Uterus (tissue), 4 donors: Measurements from ENCODE around the gene AVL9. TPM values are rescaled to one million over a fixed set of nuclear protein-coding genes. Genes with fewer than 3 reads are reported as not detected.
"Not testable (repeated sequence)": the region's sequence is repeated elsewhere in the genome, so short reads cannot be mapped to it uniquely, and the experiment has no call there.

ENCODE experiments used
- DNase-seq, 2 donors: peaks; one replicate each; pipeline ENCODE4 v3.0.0-alpha.2; 2019 to 2020
- H3K27ac ChIP-seq, 2 donors: fragments of 200-600 bp; sonication (generic); 1 replicate in 1 of 2; 2 replicates in 1 of 2; pipeline ENCODE4 v1.5.1; 2016 to 2018
- H3K27me3 ChIP-seq, 2 donors: fragments of 200-600 bp; sonication (generic); one replicate each; pipeline ENCODE4 v1.5.1; 2018 to 2019; ENCODE audit warnings: control low read depth in 1 of 2
- H3K36me3 ChIP-seq, 2 donors: fragments of 200-600 bp; sonication (generic); one replicate each; pipeline ENCODE4 v1.5.1; 2019; ENCODE audit warnings: control low read depth in 1 of 2
- H3K4me1 ChIP-seq, 2 donors: fragments of 200-600 bp; sonication (generic); one replicate each; pipeline ENCODE4 v1.5.1; 2018 to 2019; ENCODE audit warnings: control low read depth in 1 of 2
- H3K4me3 ChIP-seq, 2 donors: fragments of 200-600 bp; sonication (generic); 1 replicate in 1 of 2; 2 replicates in 1 of 2; pipeline ENCODE4 v1.5.1; 2018 to 2019; ENCODE audit warnings: mild to moderate bottlenecking in 1 of 2
- H3K9me3 ChIP-seq, 2 donors: fragments of 200-600 bp; sonication (generic); one replicate each; pipeline ENCODE4 v1.5.1; 2019; ENCODE audit warnings: control low read depth in 1 of 2
- CTCF ChIP-seq, 4 experiments: fragments of 200-600 bp in 2 of 4; fragments of 450-650 bp in 2 of 4; sonication (generic) in 2 of 4; IDR thresholded peaks; one replicate each; pipeline ENCODE4 v1.5.1; 2016 to 2019; ENCODE audit warnings: antibody characterized with exemption in 4 of 4, mild to moderate bottlenecking in 2 of 4, moderate library complexity in 1 of 4
- POLR2A ChIP-seq, 2 donors: fragments of 450-650 bp; IDR thresholded peaks; one replicate each; pipeline ENCODE4 v1.6.1; 2016; ENCODE audit warnings: antibody characterized with exemption in 2 of 2, mild to moderate bottlenecking in 1 of 2, moderate library complexity in 1 of 2
- intact Hi-C: fragments of 100-400 bp; cut with DNase I; formaldehyde crosslinking; loops from one replicate; pipeline ENCODE4 v1.15.1; 2023; ENCODE audit warnings: low total_unique reads
- total RNA-seq, 4 donors: library from RNA; depleted of rRNA in 3 of 4; stranded (reverse); fragments of >200 nt in 3 of 4; gene quantifications; one replicate each; pipeline versions ENCODE4 v1.1.0 to v1.2.4, GENCODE V29; 2014 to 2023
- donor health status: DM: yes; HTN: yes; CAD: no.

AVL9 gene
- total RNA-seq, 4 donors from 2014 or later: 34.7 to 50.0 (median 38.5) TPM

GRCh38 chr7:32618987-32619386 is 123.7 kb downstream of the AVL9 start:
- Histone ChIP-seq H3K27ac (peak overlapping the region in 1 of 2 donors; percentile 47), H3K36me3 (no peaks in the 10 kb centered on the region), H3K9me3 (no peaks in the 10 kb centered on the region), H3K27me3 (no peaks in the 10 kb centered on the region), H3K4me1 (peaks cover 3 to 5% of the 10 kb centered on the region in 2 donors), H3K4me3 (no peak overlapping the region)
- intact Hi-C loops: no loop called here
- no peak for DNase-seq
- TF ChIP-seq CTCF (IDR thresholded peaks at IDR 0.05) (no peak), POLR2A (IDR thresholded peaks at IDR 0.05) (no peak)

GRCh38 chr7:32619416-32619815 is 124.1 kb downstream of the AVL9 start:
- H3K36me3 ChIP-seq, intact Hi-C loops, H3K27ac ChIP-seq, H3K27me3 ChIP-seq, H3K9me3 ChIP-seq, DNase-seq, H3K4me1 ChIP-seq, H3K4me3 ChIP-seq: not testable (repeated sequence)

DNA sequence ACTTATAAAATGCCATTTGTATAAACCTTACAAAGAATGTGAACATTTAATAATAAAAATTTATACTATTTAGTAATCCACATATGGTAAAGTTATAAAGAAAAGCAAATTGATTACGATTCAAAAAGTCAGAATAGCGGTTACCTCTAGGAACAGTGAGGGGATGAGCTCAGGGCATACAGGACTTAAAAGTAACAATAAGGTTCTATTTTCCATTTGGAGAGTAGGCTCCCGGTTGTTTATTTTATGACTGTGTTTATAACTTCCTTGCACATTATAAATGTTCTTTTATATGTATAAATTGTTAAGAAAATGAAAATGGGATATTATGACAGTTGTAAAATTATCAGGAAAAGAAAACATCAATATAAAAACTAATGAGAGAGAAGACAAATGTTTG is 135.7 kb downstream of the AVL9 start:
- Histone ChIP-seq H3K27me3 (no peaks in the 10 kb centered on the region), H3K9me3 (no peaks in the 10 kb centered on the region), H3K27ac (no peak overlapping the region), H3K4me1 (no peaks in the 10 kb centered on the region), H3K36me3 (no peaks in the 10 kb centered on the region), H3K4me3 (no peak overlapping the region)
- no peak for DNase-seq
- TF ChIP-seq CTCF (IDR thresholded peaks at IDR 0.05) (no peak), POLR2A (IDR thresholded peaks at IDR 0.05) (no peak)
- intact Hi-C loops: no loop called here

DNA sequence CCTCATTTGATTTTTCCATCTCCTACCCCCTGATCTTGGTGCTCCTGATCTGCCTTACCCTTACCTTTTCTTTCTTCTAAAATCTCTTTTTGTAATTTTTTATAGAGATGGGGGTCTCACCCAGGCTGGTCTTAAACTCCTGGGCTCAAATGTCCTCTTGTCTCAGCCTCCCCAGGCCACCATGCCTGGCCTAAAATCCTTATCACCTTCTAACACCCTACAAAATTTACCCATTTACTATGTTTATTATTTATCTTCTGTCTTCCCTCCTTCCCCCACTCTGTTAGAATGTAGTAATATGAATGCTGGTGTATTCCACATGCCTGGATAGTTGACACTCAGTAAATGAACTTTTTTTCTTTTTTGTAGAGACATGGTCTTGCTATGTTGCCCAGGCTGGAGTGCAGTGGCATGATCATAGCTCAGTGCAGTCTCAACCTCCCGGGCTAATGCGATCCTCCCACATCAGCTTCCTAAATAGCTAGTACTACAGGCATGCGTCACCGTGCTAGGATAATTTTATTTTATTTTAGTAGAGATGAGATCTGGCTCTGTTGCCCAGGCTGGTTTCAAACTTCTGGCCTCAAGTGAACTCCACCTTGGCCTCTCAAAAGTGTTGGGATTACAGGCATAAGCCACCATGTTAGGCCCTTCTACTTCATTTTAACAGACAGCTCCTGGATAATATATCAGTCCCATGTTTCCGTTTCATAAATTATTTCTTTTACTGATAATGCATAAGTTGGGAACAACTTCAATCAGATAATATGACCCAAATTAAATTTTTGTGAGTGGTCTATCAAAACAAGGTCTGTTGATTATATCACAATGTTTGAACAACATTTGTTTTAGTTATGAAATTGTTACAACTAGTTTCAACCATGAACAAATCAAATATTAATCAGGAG is 136.6 kb downstream of the AVL9 start:
- H3K27ac ChIP-seq, intact Hi-C loops, H3K4me3 ChIP-seq, H3K4me1 ChIP-seq, H3K36me3 ChIP-seq, H3K27me3 ChIP-seq, H3K9me3 ChIP-seq, DNase-seq: not testable (repeated sequence)

DNA sequence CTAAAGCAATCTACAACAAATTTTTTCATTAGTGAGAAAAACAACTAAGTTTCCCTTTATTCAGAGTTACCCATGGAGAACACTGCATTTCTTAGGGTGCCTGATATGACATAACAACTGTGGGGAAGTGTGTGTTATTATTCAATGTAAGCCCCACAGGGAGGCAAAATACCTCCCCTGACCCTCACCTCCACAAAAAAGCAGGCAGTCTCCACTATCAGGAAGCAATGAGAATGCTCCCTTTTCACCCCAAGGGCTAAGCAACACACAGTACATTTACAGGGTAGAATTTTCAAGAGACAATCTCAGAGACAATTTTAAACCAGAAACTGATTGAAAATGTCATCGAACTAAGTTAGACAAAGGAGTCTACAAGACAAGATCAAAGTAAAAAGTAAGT is 138.2 kb downstream of the AVL9 start:
- intact Hi-C loops, H3K9me3 ChIP-seq, H3K27me3 ChIP-seq, H3K4me3 ChIP-seq, H3K4me1 ChIP-seq, DNase-seq, H3K27ac ChIP-seq, H3K36me3 ChIP-seq: not testable (repeated sequence)

DNA sequence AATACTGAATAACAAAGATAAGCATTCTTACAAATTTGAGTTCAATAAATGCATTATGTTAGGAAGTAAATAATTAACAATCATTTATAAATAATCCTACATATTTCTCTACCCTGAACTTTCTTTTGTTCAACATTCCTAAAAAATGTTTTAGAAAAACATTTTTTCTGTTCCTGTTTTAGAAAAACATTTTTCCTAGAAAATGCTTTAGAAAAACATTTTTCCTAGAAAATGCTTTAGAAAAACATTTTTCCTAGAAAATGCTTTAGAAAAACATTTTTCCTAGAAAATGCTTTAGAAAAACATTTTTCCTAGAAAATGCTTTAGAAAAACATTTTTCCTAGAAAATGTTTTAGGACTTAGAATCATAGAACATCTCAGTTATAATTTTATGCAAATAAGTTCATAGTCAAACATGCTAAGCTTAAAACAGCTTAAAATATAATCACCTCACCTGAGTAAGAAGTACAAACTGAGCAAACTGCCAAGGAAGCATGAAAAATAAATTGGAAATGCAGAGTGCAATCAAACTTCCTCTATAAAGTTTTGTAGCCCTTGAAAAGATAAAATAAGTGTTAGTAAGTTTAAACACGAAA is 139.6 kb downstream of the AVL9 start:
- H3K4me1 ChIP-seq, intact Hi-C loops: not testable (repeated sequence)

DNA sequence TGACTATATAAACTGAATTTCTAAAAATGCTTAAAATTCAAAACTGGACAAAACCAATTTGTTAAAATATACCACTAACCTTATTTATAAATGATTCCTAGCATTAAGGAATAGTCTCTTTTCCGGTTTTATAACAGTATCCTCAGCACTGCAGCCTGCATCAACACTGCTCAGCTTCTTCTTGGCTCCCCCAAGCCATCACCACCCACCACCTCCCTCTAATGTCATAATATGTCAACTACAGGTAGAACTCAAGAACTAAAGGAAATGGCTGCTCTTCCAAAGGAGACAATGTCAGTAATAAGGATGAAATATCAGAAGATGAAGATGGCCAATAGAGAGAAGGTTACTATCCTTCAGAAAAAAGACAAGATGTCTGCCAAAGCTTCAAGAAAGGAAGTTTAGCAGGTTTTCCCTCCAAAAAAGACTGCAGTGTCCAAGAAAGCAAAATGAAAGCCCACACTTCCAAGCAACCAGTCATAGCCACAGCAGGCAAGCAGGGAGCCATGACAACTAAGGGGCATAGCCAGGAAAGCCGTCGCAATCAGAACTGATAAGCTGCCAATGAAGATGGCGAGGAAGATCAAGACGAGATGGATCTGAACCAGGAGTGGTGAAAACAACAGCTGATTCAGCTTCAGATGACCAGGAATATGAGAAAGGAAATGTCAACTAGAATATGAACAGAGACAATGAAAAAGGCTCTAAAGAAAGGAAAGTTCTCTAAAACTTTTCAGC is 141.6 kb downstream of the AVL9 start:
- DNase-seq, intact Hi-C loops, H3K27me3 ChIP-seq, H3K9me3 ChIP-seq, H3K36me3 ChIP-seq, H3K27ac ChIP-seq, H3K4me1 ChIP-seq, H3K4me3 ChIP-seq: not testable (repeated sequence)

More for the DNA sequence above, 139.6 kb downstream of the AVL9 start:
- not testable (repeated sequence) for H3K9me3 ChIP-seq, H3K36me3 ChIP-seq, DNase-seq, H3K27me3 ChIP-seq, H3K27ac ChIP-seq, H3K4me3 ChIP-seq

DNA sequence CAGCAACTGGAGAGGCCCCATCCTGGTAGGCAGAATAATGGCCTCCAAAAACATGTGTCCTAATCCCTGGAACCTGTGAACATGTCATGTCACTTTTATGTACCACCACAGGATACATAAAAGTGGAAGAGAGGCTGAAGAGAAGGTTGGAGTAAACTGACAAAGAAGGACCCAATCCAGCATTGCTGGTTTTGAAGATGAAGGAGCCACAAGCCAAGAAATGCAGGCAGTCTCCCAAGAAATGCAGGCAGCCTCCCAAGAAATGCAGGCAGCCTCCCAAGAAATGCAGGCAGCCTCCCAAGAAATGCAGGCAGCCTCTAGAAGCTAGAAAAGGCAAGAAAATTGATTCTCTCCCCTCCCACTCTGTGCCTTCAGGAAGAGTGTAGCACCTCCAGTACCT is 142.3 kb downstream of the AVL9 start:
- intact Hi-C loops, H3K36me3 ChIP-seq, H3K27ac ChIP-seq, H3K9me3 ChIP-seq, DNase-seq, H3K4me1 ChIP-seq, H3K27me3 ChIP-seq, H3K4me3 ChIP-seq: not testable (repeated sequence)
